Heart left ventricle (tissue), 16 donors: ENCODE measurements around the gene MDK. TPM values are rescaled to one million over a fixed set of nuclear protein-coding genes. Genes with fewer than 3 reads are reported as not detected.

Experiments
- ATAC-seq, 4 donors: fragments of 200-7000 bp; cut with Tn5 transposase; one replicate each; pipeline ENCODE4 v1.9.1; 2020 to 2022; ENCODE audit warnings: moderate library complexity in 4 of 4, mild to moderate bottlenecking in 3 of 4, moderate number of reproducible peaks in 1 of 4
- DNase-seq, 5 donors: peaks; one replicate each; pipeline ENCODE4 v3.0.0-alpha.2; 2020
- H3K27ac ChIP-seq, 12 donors: fragments of 200-600 bp; sonication (generic) in 4 of 12; one replicate each; pipeline versions ENCODE4 v1.5.0 to v1.8.0; 2016 to 2022; ENCODE audit warnings: mild to moderate bottlenecking in 2 of 12
- H3K27me3 ChIP-seq, 9 donors: fragments of 200-600 bp; sonication (generic) in 2 of 9; one replicate each; pipeline versions ENCODE4 v1.5.1 to v1.8.0; 2016 to 2022; ENCODE audit warnings: mild to moderate bottlenecking in 3 of 9
- H3K36me3 ChIP-seq, 9 donors: fragments of 200-600 bp; sonication (generic) in 2 of 9; one replicate each; pipeline versions ENCODE4 v1.5.0 to v1.8.0; 2018 to 2022; ENCODE audit warnings: mild to moderate bottlenecking in 2 of 9
- H3K4me1 ChIP-seq, 12 donors: fragments of 200-600 bp; sonication (generic) in 4 of 12; one replicate each; pipeline versions ENCODE4 v1.5.0 to v1.8.0; 2016 to 2022; ENCODE audit warnings: mild to moderate bottlenecking in 3 of 12
- H3K4me3 ChIP-seq, 12 donors: fragments of 200-600 bp; sonication (generic) in 4 of 12; one replicate each; pipeline versions ENCODE4 v1.5.0 to v1.8.0; 2017 to 2022; ENCODE audit warnings: mild to moderate bottlenecking in 9 of 12, moderate library complexity in 4 of 12
- H3K9me3 ChIP-seq, 12 donors: fragments of 200-600 bp; sonication (generic) in 4 of 12; one replicate each; pipeline versions ENCODE4 v1.5.0 to v1.8.0; 2016 to 2022; ENCODE audit warnings: mild to moderate bottlenecking in 1 of 12
- CTCF ChIP-seq, 12 donors: fragments of 200-600 bp; sonication (generic) in 4 of 12; IDR thresholded peaks; one replicate each; pipeline versions ENCODE4 v1.5.0 to v1.8.0; 2018 to 2022; ENCODE audit warnings: antibody characterized with exemption in 12 of 12, mild to moderate bottlenecking in 5 of 12
- POLR2A ChIP-seq, 2 donors: fragments of 450-650 bp; IDR thresholded peaks; one replicate each; pipeline ENCODE4 v1.6.1; 2017; ENCODE audit warnings: antibody characterized with exemption in 2 of 2, mild to moderate bottlenecking in 2 of 2, moderate library complexity in 2 of 2
- WGBS, 4 donors: extraction: QIAGEN DNeasy Blood & Tissue Kit in 2 of 4; methylation state at CpG; one replicate each; pipeline versions ENCODE4 v1.1.5 to v1.1.7; 2013 to 2018; 5-methylcytosine and 5-hydroxymethylcytosine counted together
- intact Hi-C, 10 donors: fragments of 100-400 bp; cut with DNase I; formaldehyde crosslinking; loops; one replicate each; pipeline versions ENCODE4 v1.11.1 to v1.14.2; 2022
- polyA plus RNA-seq, 2 donors: library from polyadenylated mRNA; stranded (reverse); fragments of 200-250 nt; gene quantifications; one replicate each; pipeline ENCODE4 v1.2.3, GENCODE V29; 2013
- total RNA-seq, 9 donors: library from RNA; depleted of rRNA in 2 of 9; stranded (reverse); fragments of >200 nt in 2 of 9; fragmentation: NEBNext Ultra II Directional in 3 of 9; extraction: Animal tissue kit (Norgen Biotek cat#: 25700) in 3 of 9; gene quantifications; one replicate each; pipeline versions ENCODE4 v1.1.0 to v1.2.4, GENCODE V29; 2016 to 2023
- donor health status: ischemic (EF 13 %, LVEDD 7.1; RV severe dilation, severe dysfunction).
- donor health status: healthy with polysubstance abuse.
- donor health status: DM: no; HTN: yes; CAD: no.
- donor health status: DM: no; HTN: no; CAD: no.
- donor health status: ischemic (EF 25% LVEDD 6.9; RV normal size, moderate dysfunction).
- donor health status: ischemic (EF 25% LVEDD 5.7; RV mildly dilated, moderate dysfunction).
- donor health status: healthy.
- donor health status: DM: yes; HTN: yes; CAD: no.
- donor health status: ischemic (EF 35%, LVEDD 5.7; RV mildly dilated, moderate dysfunction).
- donor health status: nonischemic (EF 11% LVEDD 7.7; RV severe dilation, severe dysfunction).
- donor health status: DM: yes; HTN: yes; CAD: no.
- donor health status: PGD.
- donor health status: ischemic (EF 29% LVEDD 5.4; RV normal size, mild dysfunction).
- donor health status: nonischemic (EF 23%, LVEDD 6.1; RV moderate dilation, normal function).

MDK gene
- total and polyA plus RNA-seq, 11 donors = 1.9 to 26.5 (median 5.4) TPM

GRCh38 chr11:46362156-46363030 is 19.1 kb upstream of the MDK start:
- WGBS, 4 donors = 50 to 63% (median 59%) methylated on average over 16 to 20 of the region's 20 CpGs
- intact Hi-C loops = no loop called here
- ATAC-seq = peak in 3 of 4 donors; percentile 1
- H3K27me3 ChIP-seq = no peaks in the 10 kb centered on the region
- peak in 1 of 5 donors; percentile 49 for DNase-seq
- TF ChIP-seq POLR2A (IDR thresholded peaks at IDR 0.05) = no peak
- no peak for TF ChIP-seq CTCF (IDR thresholded peaks at IDR 0.05)
- H3K27ac ChIP-seq = peak overlapping the region; percentile 74 to 97 (median 94)
- H3K4me1 ChIP-seq = peaks cover 15 to 73% (median 56%) of the 10 kb centered on the region in 12 donors
- no peaks in the 10 kb centered on the region for H3K9me3 ChIP-seq
- H3K4me3 ChIP-seq = peak overlapping the region; percentile 15 to 65 (median 55)
- peaks cover 0 to 30% (median 0%) of the 10 kb centered on the region in 9 donors for H3K36me3 ChIP-seq

- Histone ChIP-seq H3K9me3 (no peaks in the 10 kb centered on the region), H3K36me3 (peaks cover 0 to 35% (median 4%) of the 10 kb centered on the region in 9 donors), H3K27ac (peak overlapping the region; percentile 74 to 97 (median 94)), H3K4me1 (peaks cover 15 to 74% (median 60%) of the 10 kb centered on the region in 12 donors), H3K27me3 (no peaks in the 10 kb centered on the region), H3K4me3 (peak overlapping the region in 10 of 12 donors; percentile 34 to 65 (median 56))
- no peak for TF ChIP-seq POLR2A (IDR thresholded peaks at IDR 0.05)
- no peak for TF ChIP-seq CTCF (IDR thresholded peaks at IDR 0.05)
- ATAC-seq (peak; percentile 44 to 73 (median 64)), DNase-seq (peak; percentile 75 to 87 (median 81))
- intact Hi-C loops = no loop called here
- WGBS, 4 donors = 14 to 36% (median 20%) methylated on average over 6 to 9 of the region's 9 CpGs
These were observed 18.4 kb upstream of the MDK start for GRCh38 chr11:46363031-46363407.

- peak; percentile 70 to 88 (median 82) for DNase-seq
- TF ChIP-seq POLR2A (IDR thresholded peaks at IDR 0.05) (peak in 1 of 2 donors; percentile 44), CTCF (IDR thresholded peaks at IDR 0.05) (peak in 8 of 12 donors; percentile 9 to 51 (median 28))
- ATAC-seq = peak; percentile 54 to 73 (median 70)
- Histone ChIP-seq H3K27me3 (no peaks in the 10 kb centered on the region), H3K36me3 (peaks cover 0 to 41% (median 9%) of the 10 kb centered on the region in 9 donors), H3K4me3 (peak overlapping the region in 7 of 12 donors; percentile 22 to 65 (median 59)), H3K9me3 (no peaks in the 10 kb centered on the region), H3K27ac (peak overlapping the region; percentile 74 to 97 (median 94)), H3K4me1 (peaks cover 15 to 74% (median 61%) of the 10 kb centered on the region in 12 donors)
- 23 to 50% (median 44%) methylated on average over 8 to 21 of the region's 21 CpGs for WGBS, 4 donors
- intact Hi-C loops = loop anchor here in 2 of 10 donors (2.0 kb wide), 2 partner anchors 13 to 15 kb away; no protein-coding TSS in a partner anchor
These were observed 17.9 kb upstream of the MDK start for GRCh38 chr11:46363455-46364005.

- no peak for ATAC-seq
- no peak for DNase-seq
- Histone ChIP-seq H3K4me3 (peak overlapping the region in 2 of 12 donors; percentile 51 to 62), H3K27ac (peak overlapping the region in 11 of 12 donors; percentile 86 to 97 (median 94)), H3K27me3 (no peaks in the 10 kb centered on the region), H3K4me1 (peaks cover 15 to 74% (median 61%) of the 10 kb centered on the region in 12 donors), H3K36me3 (peaks cover 0 to 46% (median 14%) of the 10 kb centered on the region in 9 donors), H3K9me3 (no peaks in the 10 kb centered on the region)
- TF ChIP-seq POLR2A (IDR thresholded peaks at IDR 0.05) (no peak), CTCF (IDR thresholded peaks at IDR 0.05) (no peak)
- intact Hi-C loops = loop anchor here in 2 of 10 donors (2.0 kb wide), 2 partner anchors 13 to 15 kb away; no protein-coding TSS in a partner anchor
- 78 to 87% (median 82%) methylated on average over 5 to 9 of the region's 9 CpGs for WGBS, 4 donors
These were observed 17.4 kb upstream of the MDK start for GRCh38 chr11:46364056-46364455.
